ENCODE data around the gene OR2AE1. TPM values are rescaled to one million over a fixed set of nuclear protein-coding genes. Genes with fewer than 3 reads are reported as not detected.

OR2AE1 gene
- total RNA-seq, 1 experiment from 2014 or later, result not detected

- Histone ChIP-seq H3K79me2 (ENCODE audit: low read depth) (peaks cover 27% of the 10 kb centered on the region), H3K36me3 (ENCODE audit: low read depth) (peaks cover 16% of the 10 kb centered on the region), H2AFZ (no peak overlapping the region), H3K9me3 (ENCODE audit: insufficient read depth, low read depth) (no peaks in the 10 kb centered on the region), H3K9me2 (ENCODE audit: insufficient read depth) (no peaks in the 10 kb centered on the region), H3K4me2 (no peak overlapping the region), H4K20me1 (ENCODE audit: insufficient read depth) (peaks cover 48% of the 10 kb centered on the region), H3K4me3 (no peak overlapping the region), H3F3A (ENCODE audit: insufficient read depth, low read depth) (peaks cover 12% of the 10 kb centered on the region; the same call in 1 of the 2 replicates), H3K27me3 (ENCODE audit: insufficient read depth, low read depth) (no peaks in the 10 kb centered on the region), H3K4me1 (replicated peaks; ENCODE audit: insufficient read depth) (no peaks in the 10 kb centered on the region), H3K27ac (no peak overlapping the region)
- intact Hi-C loops (cut with micrococcal nuclease; ENCODE audit: unreplicated experiment), result no loop called here
- ChIA-PET POLR2A (ENCODE audit: unreplicated experiment) (no interaction called here), CTCF (no interaction called here)
- no peak for DNase-seq
- no TSS peak for BruUV-seq (replicated peaks)
- TF ChIP-seq EZH2 (IDR thresholded peaks at IDR 0.05; ENCODE audit: low read depth), result no peak
- no peak for TF ChIP-seq CTCF (conservative IDR thresholded peaks at IDR 0.05)
These were observed 34.1 kb upstream of the OR2AE1 start for GRCh38 chr7:99910976-99911375.

- Histone ChIP-seq H2AFZ (no peak overlapping the region), H3K4me3 (no peak overlapping the region), H3K9me3 (ENCODE audit: insufficient read depth, low read depth) (no peaks in the 10 kb centered on the region; the same call in 1 of the 2 replicates), H3F3A (ENCODE audit: insufficient read depth, low read depth) (0 out of 2 replicates have a peak, but pooled peaks cover 2% of the 10 kb centered on the region), H3K36me3 (ENCODE audit: low read depth) (peaks cover 24% of the 10 kb centered on the region), H3K9me2 (ENCODE audit: insufficient read depth) (no peaks in the 10 kb centered on the region), H3K4me1 (replicated peaks; ENCODE audit: insufficient read depth) (no peaks in the 10 kb centered on the region), H3K27ac (no peak overlapping the region), H3K27me3 (ENCODE audit: insufficient read depth, low read depth) (no peaks in the 10 kb centered on the region), H3K79me2 (ENCODE audit: low read depth) (no peaks in the 10 kb centered on the region), H3K4me2 (no peak overlapping the region), H4K20me1 (ENCODE audit: insufficient read depth) (peaks cover 8% of the 10 kb centered on the region)
- ChIA-PET POLR2A (ENCODE audit: unreplicated experiment) (no interaction called here), CTCF (no interaction called here)
- no TSS peak for BruUV-seq (replicated peaks)
- intact Hi-C loops (cut with micrococcal nuclease; ENCODE audit: unreplicated experiment), result no loop called here
- DNase-seq, result no peak
- TF ChIP-seq EZH2 (IDR thresholded peaks at IDR 0.05; ENCODE audit: low read depth) (no peak), CTCF (conservative IDR thresholded peaks at IDR 0.05) (no peak)
These were observed 24.7 kb upstream of the OR2AE1 start for GRCh38 chr7:99901581-99901980.

GRCh38 chr7:99899830-99900519 lies 23.1 kb upstream of the OR2AE1 start:
- ChIA-PET CTCF (no interaction called here), POLR2A (ENCODE audit: unreplicated experiment) (no interaction called here)
- no TSS peak for BruUV-seq (replicated peaks)
- Histone ChIP-seq H3K27me3 (ENCODE audit: insufficient read depth, low read depth) (no peaks in the 10 kb centered on the region), H3K4me1 (replicated peaks; ENCODE audit: insufficient read depth) (no peaks in the 10 kb centered on the region), H3K9me3 (ENCODE audit: insufficient read depth, low read depth) (no peaks in the 10 kb centered on the region; the same call in 1 of the 2 replicates), H3K4me2 (no peak overlapping the region), H3F3A (ENCODE audit: insufficient read depth, low read depth) (no peaks in the 10 kb centered on the region), H3K9me2 (ENCODE audit: insufficient read depth) (no peaks in the 10 kb centered on the region), H3K36me3 (ENCODE audit: low read depth) (peaks cover 24% of the 10 kb centered on the region), H3K4me3 (no peak overlapping the region), H3K27ac (no peak overlapping the region), H3K79me2 (ENCODE audit: low read depth) (no peaks in the 10 kb centered on the region), H4K20me1 (ENCODE audit: insufficient read depth) (peaks cover 6% of the 10 kb centered on the region), H2AFZ (no peak overlapping the region)
- intact Hi-C loops (cut with micrococcal nuclease; ENCODE audit: unreplicated experiment), result no loop called here
- DNase-seq, result no peak
- no peak for TF ChIP-seq EZH2 (IDR thresholded peaks at IDR 0.05; ENCODE audit: low read depth)

GRCh38 chr7:99898836-99899235 lies 22.0 kb upstream of the OR2AE1 start:
- no TSS peak for BruUV-seq (replicated peaks)
- POLR2A ChIA-PET (ENCODE audit: unreplicated experiment), result no interaction called here
- no peaks in the 10 kb centered on the region for H3K4me1 ChIP-seq (replicated peaks; ENCODE audit: insufficient read depth)
- H2AFZ ChIP-seq, result no peak overlapping the region
- no peaks in the 10 kb centered on the region; the same call in 1 of the 2 replicates for H3K9me3 ChIP-seq (ENCODE audit: insufficient read depth, low read depth)
- no peak for TF ChIP-seq CTCF (conservative IDR thresholded peaks at IDR 0.05)
- no peak for TF ChIP-seq EZH2 (IDR thresholded peaks at IDR 0.05; ENCODE audit: low read depth)
- no peaks in the 10 kb centered on the region for H3F3A ChIP-seq (ENCODE audit: insufficient read depth, low read depth)
- H3K79me2 ChIP-seq (ENCODE audit: low read depth), result no peaks in the 10 kb centered on the region
- intact Hi-C loops (cut with micrococcal nuclease; ENCODE audit: unreplicated experiment), result no loop called here
- H3K27ac ChIP-seq, result no peak overlapping the region
- peaks cover 20% of the 10 kb centered on the region for H3K36me3 ChIP-seq (ENCODE audit: low read depth)
- peaks cover 9% of the 10 kb centered on the region; the same call in 1 of the 2 replicates for H4K20me1 ChIP-seq (ENCODE audit: insufficient read depth)
- no peak for DNase-seq
- no peaks in the 10 kb centered on the region for H3K9me2 ChIP-seq (ENCODE audit: insufficient read depth)
- no peak overlapping the region for H3K4me3 ChIP-seq
- CTCF ChIA-PET, result no interaction called here
- H3K27me3 ChIP-seq (ENCODE audit: insufficient read depth, low read depth), result no peaks in the 10 kb centered on the region
- H3K4me2 ChIP-seq, result no peak overlapping the region

All from PC-9 (cell line).